Stimulated activated naive CD8-positive, alpha-beta T cell treated with anti-CD3 and anti-CD28 coated beads, Interleukin-15, Interleukin-2, amounts not matched to agents 100 ng/mL and 50 ng/mL, for 24 hours (primary cell): ENCODE results near the gene CACYBP.

ENCODE experiments used
- H3K27ac Mint-ChIP-seq: one replicate; pipeline ENCODE4 v1.8.0; 2021; ENCODE audit warnings: mild to moderate bottlenecking, mixed read lengths
- H3K27me3 Mint-ChIP-seq: one replicate; pipeline ENCODE4 v1.8.0; 2021; ENCODE audit warnings: mixed read lengths
- H3K36me3 Mint-ChIP-seq: one replicate; pipeline ENCODE4 v1.8.0; 2021; ENCODE audit warnings: low read depth, mixed read lengths
- H3K4me1 Mint-ChIP-seq: one replicate; pipeline ENCODE4 v1.8.0; 2021; ENCODE audit warnings: low read depth, mixed read lengths
- H3K4me3 Mint-ChIP-seq: one replicate; pipeline ENCODE4 v1.8.0; 2021; ENCODE audit warnings: mild to moderate bottlenecking, mixed read lengths
- H3K9me3 Mint-ChIP-seq: one replicate; pipeline ENCODE4 v1.8.0; 2021; ENCODE audit warnings: mixed read lengths

The CACYBP gene

DNA sequence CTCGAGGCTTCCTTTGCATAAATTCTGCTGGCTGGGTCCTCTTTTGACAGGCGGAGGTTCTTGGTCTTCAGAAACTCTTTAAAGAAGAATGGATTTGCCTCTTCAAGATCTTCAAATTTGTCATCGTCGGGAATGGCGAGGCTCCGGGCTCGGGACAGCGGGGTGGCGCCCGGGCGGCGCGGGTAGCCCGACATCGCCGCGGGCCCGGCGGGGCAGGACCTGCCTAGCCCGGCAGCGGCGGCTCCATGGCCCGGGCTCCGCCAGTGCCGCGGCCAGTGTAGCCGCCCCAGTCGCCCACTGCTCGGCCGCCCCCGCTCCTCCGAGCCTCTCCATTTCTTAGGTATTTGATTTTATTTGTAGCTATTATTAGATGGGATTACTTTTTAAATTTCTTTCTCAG, 45.8 kb downstream of the CACYBP start:
- H3K36me3 Mint-ChIP-seq = no peaks in the 10 kb centered on the region
- no peak overlapping the region for H3K27ac Mint-ChIP-seq
- no peak overlapping the region for H3K4me3 Mint-ChIP-seq
- H3K27me3 Mint-ChIP-seq = peaks cover 39% of the 10 kb centered on the region
- no peaks in the 10 kb centered on the region for H3K4me1 Mint-ChIP-seq
- no peaks in the 10 kb centered on the region for H3K9me3 Mint-ChIP-seq

DNA sequence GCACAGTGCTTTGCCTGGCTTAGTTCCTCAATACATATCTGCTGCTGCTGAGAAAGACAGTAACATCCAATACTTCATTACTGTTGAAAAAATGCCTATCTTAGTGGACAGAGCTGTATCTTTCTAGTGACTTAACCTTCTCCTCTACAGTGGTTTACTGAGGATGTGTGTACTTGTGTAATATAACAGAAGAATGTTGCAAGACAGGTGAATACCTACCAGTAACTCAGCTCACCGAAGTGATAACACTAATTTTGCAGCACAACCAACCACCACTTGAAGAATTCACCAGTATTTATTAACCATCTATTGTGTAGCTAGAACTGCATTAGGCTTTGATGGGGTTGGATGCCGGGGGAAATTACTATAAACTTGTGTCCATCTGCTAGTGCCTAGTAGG, 51.2 kb downstream of the CACYBP start:
- no peak overlapping the region for H3K4me3 Mint-ChIP-seq
- no peaks in the 10 kb centered on the region for H3K4me1 Mint-ChIP-seq
- no peak overlapping the region for H3K27ac Mint-ChIP-seq
- H3K9me3 Mint-ChIP-seq = no peaks in the 10 kb centered on the region
- H3K27me3 Mint-ChIP-seq = peaks cover 45% of the 10 kb centered on the region
- H3K36me3 Mint-ChIP-seq = no peaks in the 10 kb centered on the region

DNA sequence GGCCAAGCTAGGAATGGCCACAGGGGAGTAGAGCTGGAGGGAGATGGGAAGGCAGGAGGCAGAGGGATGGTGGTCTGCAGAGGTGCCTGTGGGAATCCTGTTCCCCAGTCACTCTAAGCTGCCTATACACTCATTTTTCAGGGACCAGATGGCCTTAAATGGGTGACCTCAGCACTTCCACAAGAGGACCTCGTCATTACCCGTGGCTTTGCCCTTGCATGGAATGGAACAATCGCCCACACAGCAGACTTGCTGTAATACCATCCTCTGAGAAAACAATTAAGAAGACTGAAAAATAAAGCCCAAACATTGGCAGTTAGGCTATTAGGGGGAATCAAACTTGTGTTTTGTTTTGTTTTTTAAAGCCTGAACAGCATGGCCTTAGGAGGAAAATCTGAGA, 55.0 kb downstream of the CACYBP start:
- Mint-ChIP-seq H3K9me3 (no peaks in the 10 kb centered on the region), H3K27me3 (peaks cover 31% of the 10 kb centered on the region), H3K27ac (no peak overlapping the region), H3K4me3 (no peak overlapping the region), H3K36me3 (no peaks in the 10 kb centered on the region), H3K4me1 (no peaks in the 10 kb centered on the region)
